A673 (cell line): Measurements from ENCODE around the gene GLCE. TPM values are rescaled to one million over a fixed set of nuclear protein-coding genes. Genes with fewer than 3 reads are reported as not detected.

Experiments
- BruUV-seq: library from RNA; stranded (reverse); fragments of 400-500 nt; replicated peaks from 2 replicates; lab custom pipeline; 2021; lab: Mats Ljungman, UMichigan
- CTCF ChIA-PET: fragments of 300-600 bp; sonication (Branson Sonifier 250); formaldehyde crosslinking; loops from one replicate; lab custom pipeline; 2022; ENCODE audit warnings: antibody characterized with exemption; lab: Charles Lee
- POLR2A ChIA-PET: fragments of 300-600 bp; sonication (Branson Sonifier 250); formaldehyde crosslinking; loops from one replicate; lab custom pipeline; 2022; ENCODE audit warnings: antibody characterized with exemption; ENCODE audit not compliant: low non-redundant PET; lab: Charles Lee
- DNase-seq: peaks from one replicate; pipeline ENCODE4 v3.0.0-alpha.2; 2015; ENCODE audit warnings: low spot score
- H3K27ac ChIP-seq: fragments of 200-600 bp; sonication (generic); 2 replicates; pipeline ENCODE4 v1.5.1; 2016; ENCODE audit warnings: mixed run types, low read depth, mild to moderate bottlenecking, mixed read lengths, antibody characterized with exemption, low read length; ENCODE audit not compliant: poor library complexity, severe bottlenecking
- H3K27me3 ChIP-seq: fragments of 200-600 bp; sonication (generic); replicated peaks from 2 replicates; pipeline ENCODE4 v1.6.1; 2017; ENCODE audit warnings: mixed run types, low read depth, mild to moderate bottlenecking, mixed read lengths, antibody characterized with exemption, low read length; ENCODE audit not compliant: insufficient read depth, poor library complexity
- H3K36me3 ChIP-seq: fragments of 200-600 bp; sonication (generic); 2 replicates; pipeline ENCODE4 v1.6.1; 2016; ENCODE audit warnings: mixed run types, mild to moderate bottlenecking, mixed read lengths, antibody characterized with exemption, low read length; ENCODE audit not compliant: insufficient read depth, poor library complexity, severe bottlenecking
- H3K4me1 ChIP-seq: fragments of 200-600 bp; sonication (generic); 2 replicates; pipeline ENCODE4 v1.6.1; 2017; ENCODE audit warnings: mixed run types, mild to moderate bottlenecking, mixed read lengths, antibody characterized with exemption, low read length; ENCODE audit not compliant: insufficient read depth, poor library complexity, severe bottlenecking
- H3K4me3 ChIP-seq: fragments of 200-600 bp; sonication (generic); 2 replicates; pipeline ENCODE4 v1.5.1; 2016; ENCODE audit warnings: low read depth, mixed run types, mild to moderate bottlenecking, mixed read lengths, low read length; ENCODE audit not compliant: poor library complexity, severe bottlenecking
- H3K9me3 ChIP-seq: fragments of 200-600 bp; sonication (generic); 2 replicates; pipeline ENCODE4 v1.6.1; 2016; ENCODE audit warnings: mixed run types, low read depth, mild to moderate bottlenecking, mixed read lengths, antibody characterized with exemption, low read length; ENCODE audit not compliant: poor library complexity, severe bottlenecking
- CTCF ChIP-seq: fragments of 300-800, 200-600 bp; sonication (generic); conservative IDR thresholded peaks from 2 replicates; pipeline ENCODE4 v1.5.1; 2017; ENCODE audit warnings: low read depth, mild to moderate bottlenecking, antibody characterized with exemption, low read length, moderate library complexity, mixed read lengths
- EZH2 ChIP-seq: fragments of 200-600 bp; sonication (generic); IDR thresholded peaks from 2 replicates; pipeline ENCODE4 v1.6.1; 2017; ENCODE audit warnings: borderline replicate concordance, low read depth, mild to moderate bottlenecking, mixed read lengths, antibody characterized with exemption, low read length; ENCODE audit not compliant: poor library complexity, severe bottlenecking
- intact Hi-C: fragments of 100-400 bp; cut with micrococcal nuclease; formaldehyde crosslinking; loops from one replicate; pipeline ENCODE4 v1.10.0; 2022; ENCODE audit not compliant: unreplicated experiment
- total RNA-seq: library from RNA; stranded (reverse); gene quantifications from 2 replicates; pipeline ENCODE4 v1.2.3, GENCODE V29; 2021

The GLCE gene
- total RNA-seq, 1 experiment from 2014 or later = 44.6 TPM

GRCh38 chr15:69305204-69305931 lies 144.9 kb downstream of the GLCE start:
- no TSS peak for BruUV-seq
- intact Hi-C loops = no loop called here
- no peak for TF ChIP-seq CTCF
- no peak for TF ChIP-seq EZH2
- peak; percentile 38 for DNase-seq
- no peaks in the 10 kb centered on the region for H3K9me3 ChIP-seq
- H3K36me3 ChIP-seq = peaks cover 3% of the 10 kb centered on the region
- CTCF ChIA-PET = no interaction called here
- peaks cover 10% of the 10 kb centered on the region for H3K4me1 ChIP-seq
- no peak overlapping the region for H3K4me3 ChIP-seq
- no peaks in the 10 kb centered on the region for H3K27me3 ChIP-seq
- no peak overlapping the region for H3K27ac ChIP-seq
- POLR2A ChIA-PET = no interaction called here

- no TSS peak for BruUV-seq
- peaks cover 3% of the 10 kb centered on the region for H3K36me3 ChIP-seq
- ChIA-PET CTCF (no interaction called here), POLR2A (no interaction called here)
- no peak overlapping the region for H3K4me3 ChIP-seq
- DNase-seq = no peak
- H3K27ac ChIP-seq = no peak overlapping the region
- no peaks in the 10 kb centered on the region for H3K27me3 ChIP-seq
- no peak for TF ChIP-seq CTCF
- no peak for TF ChIP-seq EZH2
- intact Hi-C loops = no loop called here
- H3K4me1 ChIP-seq = peaks cover 10% of the 10 kb centered on the region
- H3K9me3 ChIP-seq = no peaks in the 10 kb centered on the region
Measured at GRCh38 chr15:69305933-69306568, 145.6 kb downstream of the GLCE start.

- POLR2A ChIA-PET = no interaction called here
- CTCF ChIA-PET = no interaction called here
- no peaks in the 10 kb centered on the region for H3K27me3 ChIP-seq
- TF ChIP-seq CTCF (no peak), EZH2 (no peak)
- no peak for DNase-seq
- H3K36me3 ChIP-seq = peaks cover 3% of the 10 kb centered on the region
- intact Hi-C loops = no loop called here
- H3K9me3 ChIP-seq = no peaks in the 10 kb centered on the region
- no peak overlapping the region for H3K27ac ChIP-seq
- H3K4me3 ChIP-seq = no peak overlapping the region
- H3K4me1 ChIP-seq = peaks cover 10% of the 10 kb centered on the region
- no TSS peak for BruUV-seq
Measured at GRCh38 chr15:69307939-69308338, 147.5 kb downstream of the GLCE start.
